H9 (cell line): ENCODE results near the gene BMPR2. TPM values are rescaled to one million over a fixed set of nuclear protein-coding genes. Genes with fewer than 3 reads are reported as not detected.

ENCODE experiments used
- DNase-seq: peaks from one replicate; pipeline ENCODE4 v3.0.0-alpha.2; 2017
- H2AFZ ChIP-seq: one replicate; pipeline ENCODE4 v1.6.1; 2013; ENCODE audit warnings: mild to moderate bottlenecking, low read length, control low read depth, moderate library complexity
- H2AK5ac ChIP-seq: 2 replicates; pipeline ENCODE4 v1.6.1; 2013; ENCODE audit warnings: low read length, control low read depth, mixed read lengths; ENCODE audit not compliant: insufficient read length
- H2BK120ac ChIP-seq: one replicate; pipeline ENCODE4 v1.6.1; 2013; ENCODE audit warnings: low read depth, mild to moderate bottlenecking, low read length, control low read depth, inconsistent platforms; ENCODE audit not compliant: poor library complexity, severe bottlenecking
- H2BK12ac ChIP-seq: 2 replicates; pipeline ENCODE4 v1.6.1; 2013; ENCODE audit warnings: low read length, control low read depth, mixed read lengths, low read depth; ENCODE audit not compliant: insufficient read length
- H2BK15ac ChIP-seq: 2 replicates; pipeline ENCODE4 v1.6.1; 2013; ENCODE audit warnings: low read depth, low read length, control low read depth
- H2BK20ac ChIP-seq: one replicate; pipeline ENCODE4 v1.6.1; 2013; ENCODE audit warnings: low read depth, mild to moderate bottlenecking, low read length, control low read depth, inconsistent platforms; ENCODE audit not compliant: poor library complexity, severe bottlenecking
- H2BK5ac ChIP-seq: 2 replicates; pipeline ENCODE4 v1.6.1; 2013; ENCODE audit warnings: low read length, control low read depth, mixed read lengths; ENCODE audit not compliant: insufficient read length
- H3K14ac ChIP-seq: 2 replicates; pipeline ENCODE4 v1.6.1; 2013; ENCODE audit warnings: low read length, control low read depth; ENCODE audit not compliant: insufficient read depth
- H3K18ac ChIP-seq: 2 replicates; pipeline ENCODE4 v1.6.1; 2013; ENCODE audit warnings: low read depth, mild to moderate bottlenecking, mixed read lengths, low read length, control low read depth; ENCODE audit not compliant: insufficient read length
- H3K23ac ChIP-seq: 2 replicates; pipeline ENCODE4 v1.6.1; 2013; ENCODE audit warnings: low read length, control low read depth, mixed read lengths, low read depth; ENCODE audit not compliant: insufficient read length
- H3K23me2 ChIP-seq: 2 replicates; pipeline ENCODE4 v1.6.1; 2013; ENCODE audit warnings: low read depth, mild to moderate bottlenecking, mixed read lengths, low read length, control low read depth; ENCODE audit not compliant: insufficient read length, poor library complexity, severe bottlenecking
- H3K27ac ChIP-seq: 2 replicates; pipeline ENCODE4 v1.5.1; 2013; ENCODE audit warnings: low read length, control low read depth, mixed read lengths, low read depth; ENCODE audit not compliant: insufficient read length
- H3K27me3 ChIP-seq: 2 replicates; pipeline ENCODE4 v1.6.1; 2013; ENCODE audit warnings: low read length, control low read depth, inconsistent platforms; ENCODE audit not compliant: insufficient read depth
- H3K4ac ChIP-seq: 2 replicates; pipeline ENCODE4 v1.6.1; 2013; ENCODE audit warnings: low read depth, mild to moderate bottlenecking, control low read depth, inconsistent platforms, low read length, moderate library complexity
- H3K4me1 ChIP-seq: 2 replicates; pipeline ENCODE4 v1.6.1; 2013; ENCODE audit warnings: low read length, control low read depth, inconsistent platforms; ENCODE audit not compliant: insufficient read depth
- H3K4me2 ChIP-seq: 2 replicates; pipeline ENCODE4 v1.6.1; 2013; ENCODE audit warnings: low read length, control low read depth, mixed read lengths; ENCODE audit not compliant: insufficient read length, insufficient read depth
- H3K56ac ChIP-seq: 2 replicates; pipeline ENCODE4 v1.6.1; 2013; ENCODE audit warnings: low read depth, mild to moderate bottlenecking, mixed read lengths, low read length, control low read depth; ENCODE audit not compliant: insufficient read length
- H3K79me1 ChIP-seq: 2 replicates; pipeline ENCODE4 v1.6.1; 2013; ENCODE audit warnings: low read depth, mild to moderate bottlenecking, moderate library complexity, low read length, control low read depth, inconsistent platforms; ENCODE audit not compliant: insufficient read depth, poor library complexity, severe bottlenecking
- H3K79me2 ChIP-seq: 2 replicates; pipeline ENCODE4 v1.6.1; 2013; ENCODE audit warnings: low read length, control low read depth, inconsistent platforms; ENCODE audit not compliant: insufficient read depth
- H3K9ac ChIP-seq: 2 replicates; pipeline ENCODE4 v1.6.1; 2013; ENCODE audit warnings: low read length, control low read depth, mixed read lengths; ENCODE audit not compliant: insufficient read length; ENCODE audit errors: extremely low read depth
- H3K9me3 ChIP-seq: one replicate; pipeline ENCODE4 v1.6.1; 2013; ENCODE audit warnings: low read depth, low read length, inconsistent platforms; ENCODE audit not compliant: control insufficient read depth
- H3T11ph ChIP-seq: one replicate; pipeline ENCODE4 v1.6.1; 2013; ENCODE audit warnings: mild to moderate bottlenecking, low read length, control low read depth, inconsistent platforms
- H4K20me1 ChIP-seq: one replicate; pipeline ENCODE4 v1.6.1; 2013; ENCODE audit not compliant: control insufficient read depth, insufficient read length, insufficient read depth
- H4K5ac ChIP-seq: 2 replicates; pipeline ENCODE4 v1.6.1; 2013; ENCODE audit warnings: low read depth, mild to moderate bottlenecking, mixed read lengths, low read length, control low read depth; ENCODE audit not compliant: insufficient read length
- H4K8ac ChIP-seq: replicated peaks from 2 replicates; pipeline ENCODE4 v1.6.1; 2013; ENCODE audit warnings: low read length, control low read depth, mixed read lengths, low read depth; ENCODE audit not compliant: insufficient read length
- H4K91ac ChIP-seq: 2 replicates; pipeline ENCODE4 v1.6.1; 2013; ENCODE audit warnings: low read depth, mild to moderate bottlenecking, moderate library complexity, mixed read lengths, low read length, control low read depth; ENCODE audit not compliant: insufficient read length
- H3K27ac Mint-ChIP-seq, 3 experiments: 2 replicates in 2 of 3; 3 replicates in 1 of 3; pipeline ENCODE4 v1.8.0; 2020 to 2021; ENCODE audit warnings: mixed read lengths in 3 of 3, mild to moderate bottlenecking in 1 of 3, moderate library complexity in 1 of 3
- H3K27me3 Mint-ChIP-seq: 2 replicates; pipeline ENCODE4 v1.8.0; 2021; ENCODE audit warnings: low read depth, mild to moderate bottlenecking, moderate library complexity, mixed read lengths
- H3K36me3 Mint-ChIP-seq, 3 experiments: 2 replicates in 2 of 3; 3 replicates in 1 of 3; pipeline ENCODE4 v1.8.0; 2020 to 2021; ENCODE audit warnings: low read depth in 3 of 3, mixed read lengths in 3 of 3; ENCODE audit not compliant: insufficient read depth in 1 of 3
- H3K4me1 Mint-ChIP-seq, 2 experiments: 2 replicates each; pipeline ENCODE4 v1.8.0; 2020; ENCODE audit warnings: mixed read lengths in 2 of 2
- H3K4me3 Mint-ChIP-seq, 2 experiments: 2 replicates in 1 of 2; 3 replicates in 1 of 2; pipeline ENCODE4 v1.8.0; 2020 to 2021; ENCODE audit warnings: mild to moderate bottlenecking in 2 of 2, mixed read lengths in 2 of 2, moderate library complexity in 1 of 2
- H3K9me3 Mint-ChIP-seq, 2 experiments: 2 replicates in 1 of 2; 3 replicates in 1 of 2; pipeline ENCODE4 v1.8.0; 2020; ENCODE audit warnings: mild to moderate bottlenecking in 2 of 2, mixed read lengths in 2 of 2, moderate library complexity in 1 of 2
- WGBS: extraction: QIAGEN DNeasy Blood & Tissue Kit; methylation state at CpG from one replicate; pipeline ENCODE4 v1.1.7; 2013; ENCODE audit warnings: missing lambda C conversion rate, low lambda C conversion rate, mixed read lengths; ENCODE audit not compliant: insufficient read length; ENCODE audit errors: extremely low coverage; 5-methylcytosine and 5-hydroxymethylcytosine counted together
- total RNA-seq: library from RNA; stranded (reverse); gene quantifications from 2 replicates; pipeline ENCODE4 v1.2.1, GENCODE V29; 2021
- TF ChIP-seq, protein P1 (sequence below): fragments of 200-600 bp; sonication (generic); conservative IDR thresholded peaks from 3 replicates; pipeline ENCODE4 v1.8.0; 2021; ENCODE audit warnings: antibody characterized with exemption, mild to moderate bottlenecking

Gene BMPR2
- total RNA-seq, 1 experiment from 2014 or later, result 17.3 TPM

DNA sequence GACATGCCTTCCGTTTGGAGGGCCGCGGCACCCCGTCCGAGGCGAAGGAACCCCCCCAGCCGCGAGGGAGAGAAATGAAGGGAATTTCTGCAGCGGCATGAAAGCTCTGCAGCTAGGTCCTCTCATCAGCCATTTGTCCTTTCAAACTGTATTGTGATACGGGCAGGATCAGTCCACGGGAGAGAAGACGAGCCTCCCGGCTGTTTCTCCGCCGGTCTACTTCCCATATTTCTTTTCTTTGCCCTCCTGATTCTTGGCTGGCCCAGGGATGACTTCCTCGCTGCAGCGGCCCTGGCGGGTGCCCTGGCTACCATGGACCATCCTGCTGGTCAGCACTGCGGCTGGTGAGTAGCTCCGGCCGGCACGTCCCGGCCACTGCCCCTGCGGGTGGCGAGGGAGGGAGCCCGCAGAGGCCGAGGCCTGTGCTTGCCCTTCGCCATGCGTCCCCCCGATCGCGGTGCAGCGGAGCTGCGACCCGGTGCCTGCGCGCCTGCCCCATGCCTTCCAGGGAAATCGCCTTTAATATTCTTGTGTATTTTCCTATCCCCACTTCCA lies 1.2 kb downstream of the BMPR2 start:
- Histone ChIP-seq H3K4ac (no peak overlapping the region), H3K9me3 (no peaks in the 10 kb centered on the region), H2AFZ (no peak overlapping the region), H3K14ac (0 out of 2 replicates have a peak overlapping the region, but pooled peaks have one; percentile 39), H4K20me1 (no peaks in the 10 kb centered on the region), H3K23ac (no peak overlapping the region), H3K79me2 (peaks cover 26% of the 10 kb centered on the region; the same call in 1 of the 2 replicates), H3K23me2 (peaks cover 19% of the 10 kb centered on the region), H2BK120ac (no peak overlapping the region), H4K91ac (no peak overlapping the region), H3K18ac (no peak overlapping the region), H4K8ac (no peak overlapping the region), H3K27ac (no peak overlapping the region), H2BK20ac (no peak overlapping the region), H3K79me1 (peaks cover 2% of the 10 kb centered on the region), H4K5ac (no peak overlapping the region), H3K27me3 (no peaks in the 10 kb centered on the region), H3T11ph (no peak overlapping the region), H2BK15ac (no peak overlapping the region), H3K4me2 (peak overlapping the region; percentile 57), H3K56ac (no peak overlapping the region), H2BK12ac (no peak overlapping the region), H2BK5ac (no peak overlapping the region), H3K4me1 (peaks cover 7% of the 10 kb centered on the region; the same call in 1 of the 2 replicates), H2AK5ac (no peak overlapping the region), H3K9ac (peak overlapping the region; percentile 82)
- WGBS, result no CpG with 5 or more reads among the region's 38 CpGs
- H3K36me3 Mint-ChIP-seq, result peaks cover 0 to 8% (median 5%) of the 10 kb centered on the region in 3 experiments; a peak in 3 of 7 replicates
- DNase-seq, result peak; percentile 41
- peaks cover 34 to 37% of the 10 kb centered on the region in 2 experiments for H3K4me1 Mint-ChIP-seq
- no peaks in the 10 kb centered on the region for H3K27me3 Mint-ChIP-seq
- H3K27ac Mint-ChIP-seq, result peak overlapping the region; percentile 74 to 95 (median 94)
- no peaks in the 10 kb centered on the region for H3K9me3 Mint-ChIP-seq
- TF ChIP-seq, protein P1, sequence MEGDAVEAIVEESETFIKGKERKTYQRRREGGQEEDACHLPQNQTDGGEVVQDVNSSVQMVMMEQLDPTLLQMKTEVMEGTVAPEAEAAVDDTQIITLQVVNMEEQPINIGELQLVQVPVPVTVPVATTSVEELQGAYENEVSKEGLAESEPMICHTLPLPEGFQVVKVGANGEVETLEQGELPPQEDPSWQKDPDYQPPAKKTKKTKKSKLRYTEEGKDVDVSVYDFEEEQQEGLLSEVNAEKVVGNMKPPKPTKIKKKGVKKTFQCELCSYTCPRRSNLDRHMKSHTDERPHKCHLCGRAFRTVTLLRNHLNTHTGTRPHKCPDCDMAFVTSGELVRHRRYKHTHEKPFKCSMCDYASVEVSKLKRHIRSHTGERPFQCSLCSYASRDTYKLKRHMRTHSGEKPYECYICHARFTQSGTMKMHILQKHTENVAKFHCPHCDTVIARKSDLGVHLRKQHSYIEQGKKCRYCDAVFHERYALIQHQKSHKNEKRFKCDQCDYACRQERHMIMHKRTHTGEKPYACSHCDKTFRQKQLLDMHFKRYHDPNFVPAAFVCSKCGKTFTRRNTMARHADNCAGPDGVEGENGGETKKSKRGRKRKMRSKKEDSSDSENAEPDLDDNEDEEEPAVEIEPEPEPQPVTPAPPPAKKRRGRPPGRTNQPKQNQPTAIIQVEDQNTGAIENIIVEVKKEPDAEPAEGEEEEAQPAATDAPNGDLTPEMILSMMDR, result no peak
- H3K4me3 Mint-ChIP-seq, result peak overlapping the region; percentile 99 to 100
